ENCODE results near the gene ADAMTS7. TPM values are rescaled to one million over a fixed set of nuclear protein-coding genes. Genes with fewer than 3 reads are reported as not detected.

ADAMTS7 gene
- total and polyA plus RNA-seq, 2 of the 8 experiments (the other 6 are each of a cell fraction or from before 2014, with no cell fraction given) = 27.9 to 45.2 TPM

DNA sequence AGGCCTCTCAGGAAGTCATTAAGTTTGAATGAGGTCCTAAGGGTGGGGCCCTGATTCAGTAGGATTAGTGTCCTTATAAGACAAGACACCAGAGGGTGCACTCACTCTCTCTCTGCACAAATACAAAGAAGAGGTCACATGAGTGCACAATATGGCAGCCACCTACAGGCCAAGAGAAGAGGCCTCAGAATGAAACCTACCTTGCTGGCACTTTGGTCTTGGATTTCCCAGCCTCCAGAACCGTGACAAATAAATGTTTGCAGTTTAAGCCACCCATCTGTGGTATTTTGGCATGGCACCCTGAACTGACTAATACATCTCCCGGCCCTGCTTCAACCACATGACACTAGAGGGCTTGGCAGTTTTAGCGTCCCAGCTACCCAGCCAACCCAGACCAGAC is 96.4 kb downstream of the ADAMTS7 start:
- no peaks in the 10 kb centered on the region for H4K20me1 ChIP-seq (replicated peaks in 1 of 2; ENCODE audit: control insufficient read depth in 1 of 2, insufficient read depth in 2 of 2, low read length in 2 of 2)
- no peak overlapping the region for H2AFZ ChIP-seq (ENCODE audit: low read length)
- WGBS, 2 experiments (ENCODE audit: extremely low coverage in 1 of 2, insufficient coverage in 1 of 2, insufficient read length in 1 of 2, insufficient replicate concordance in 2 of 2, low coverage in 1 of 2, low lambda C conversion rate in 2 of 2, missing lambda C conversion rate in 1 of 2) = 93% methylated on average over 3 of the region's 3 CpGs; no CpG with 5 or more reads in 1 of the 2 experiments
- POLR2A ChIA-PET (ENCODE audit: partially characterized antibody) = no interaction called here
- no peak overlapping the region for H2BK15ac ChIP-seq (ENCODE audit: low read length)
- H4K5ac ChIP-seq (ENCODE audit: insufficient read length, low read depth, low read length) = no peak overlapping the region
- H3K23me2 ChIP-seq (ENCODE audit: low read depth, low read length) = no peaks in the 10 kb centered on the region
- peaks cover 0 to under 1% (median 0%) of the 10 kb centered on the region in 4 experiments; a peak in 1 of 7 replicates for H3K4me1 ChIP-seq (replicated peaks in 1 of 4; ENCODE audit: control insufficient read depth in 3 of 4, insufficient read depth in 4 of 4, low read length in 3 of 4)
- H4K91ac ChIP-seq (replicated peaks; ENCODE audit: insufficient read length, low read length) = no peak overlapping the region
- H3K27ac ChIP-seq (ENCODE audit: low read depth, low read length) = no peak overlapping the region
- no peak overlapping the region for H3K4me2 ChIP-seq (ENCODE audit: insufficient read depth in 1 of 2, low read depth in 2 of 2, low read length in 2 of 2)
- TF ChIP-seq CBX8 (IDR thresholded peaks at IDR 0.05; ENCODE audit: borderline replicate concordance, low read depth, low read length) (no peak), SP2 (IDR thresholded peaks at IDR 0.05; ENCODE audit: low read length) (no peak), EZH2 (IDR thresholded peaks at IDR 0.05; ENCODE audit: low read depth, low read length, severe bottlenecking) (no peak), CTCF (IDR thresholded peaks at IDR 0.05; ENCODE audit: control extremely low read depth in 1 of 3, insufficient read depth in 1 of 3, low read depth in 1 of 3, low read length in 3 of 3) (peak in 1 of 3 experiments; percentile 10; a peak in 1 of 4 replicates)
- H3K23ac ChIP-seq (ENCODE audit: insufficient read length) = no peak overlapping the region
- peaks cover 0 to 2% (median 1%) of the 10 kb centered on the region in 4 experiments; a peak in 2 of 7 replicates for H3K27me3 ChIP-seq (replicated peaks in 1 of 4; ENCODE audit: control insufficient read depth in 3 of 4, extremely low read depth in 1 of 4, insufficient read depth in 3 of 4, low read length in 3 of 4)
- H3K9me3 ChIP-seq (ENCODE audit: insufficient read depth in 2 of 2, low read depth in 1 of 2, low read length in 1 of 2) = peaks cover 5% of the 10 kb centered on the region in 2 experiments; a peak in 1 of 4 replicates
- H3K36me3 ChIP-seq (ENCODE audit: control insufficient read depth in 2 of 4, insufficient read depth in 4 of 4, low read length in 3 of 4) = no peaks in the 10 kb centered on the region
- H3K79me2 ChIP-seq (ENCODE audit: control insufficient read depth in 1 of 2, insufficient read depth in 2 of 2, low read length in 2 of 2) = no peaks in the 10 kb centered on the region
- no peak overlapping the region for H3K14ac ChIP-seq (ENCODE audit: insufficient read length)
- FAIRE-seq (no peak), DNase-seq (ENCODE audit: low read depth in 1 of 2, low spot score in 2 of 2) (no peak)
- H3K79me1 ChIP-seq (ENCODE audit: low read depth, low read length) = no peaks in the 10 kb centered on the region
- no peak overlapping the region for H3K4me3 ChIP-seq (ENCODE audit: extremely low read depth in 1 of 4, insufficient read depth in 2 of 4, low read depth in 3 of 4, low read length in 4 of 4)
- no peak overlapping the region for H3K9ac ChIP-seq (replicated peaks in 1 of 4; ENCODE audit: extremely low read depth in 1 of 4, low read depth in 3 of 4, low read length in 3 of 4)
- no peak overlapping the region for H3K56ac ChIP-seq (replicated peaks; ENCODE audit: insufficient read length, low read depth, low read length)
- no peak overlapping the region for H2AK5ac ChIP-seq (ENCODE audit: low read depth, low read length)
- no peak overlapping the region for H2BK120ac ChIP-seq (replicated peaks; ENCODE audit: low read depth, low read length)
- no peak overlapping the region for H4K8ac ChIP-seq (ENCODE audit: extremely low read depth, insufficient read depth, low read length)
- H3K4ac ChIP-seq (replicated peaks; ENCODE audit: insufficient read length, low read depth, low read length) = no peak overlapping the region
- H2BK20ac ChIP-seq (ENCODE audit: low read length) = no peak overlapping the region
- no peak overlapping the region for H2BK5ac ChIP-seq (ENCODE audit: low read depth, low read length)
- CTCF ChIA-PET (ENCODE audit: partially characterized antibody) = interaction anchor here (1.2 to 15.5 kb wide), 3 partner anchors 24 to 80 kb away, joined by 3 to 256 read pairs (median 4); no protein-coding TSS in a partner anchor
- no peak overlapping the region for H2BK12ac ChIP-seq (ENCODE audit: low read depth, low read length)
- no peak overlapping the region for H3K18ac ChIP-seq (ENCODE audit: extremely low read depth, low read length)

Data from H1 (cell line).